Measurements from ENCODE around the gene BRCA2.

The BRCA2 gene

GRCh38 chr13:32446220-32446619, 130.9 kb downstream of the BRCA2 start:
- H3K4me3 ChIP-seq (ENCODE audit: low read depth, low read length): no peak overlapping the region
- TF ChIP-seq CTCF (IDR thresholded peaks at IDR 0.05; ENCODE audit: low read depth, low read length): no peak

GRCh38 chr13:32446773-32447465, 131.6 kb downstream of the BRCA2 start:
- no peak for TF ChIP-seq CTCF (IDR thresholded peaks at IDR 0.05; ENCODE audit: low read depth, low read length)

GRCh38 chr13:32447894-32448623, 132.8 kb downstream of the BRCA2 start:
- TF ChIP-seq CTCF (IDR thresholded peaks at IDR 0.05; ENCODE audit: low read depth, low read length): no peak
- no peak overlapping the region for H3K4me3 ChIP-seq (ENCODE audit: low read depth, low read length)

More at GRCh38 chr13:32446773-32447465, 131.6 kb downstream of the BRCA2 start:
- no peak overlapping the region for H3K4me3 ChIP-seq (ENCODE audit: low read depth, low read length)

GRCh38 chr13:32448972-32449371, 133.7 kb downstream of the BRCA2 start:
- no peak overlapping the region for H3K4me3 ChIP-seq (ENCODE audit: low read depth, low read length)
- TF ChIP-seq CTCF (IDR thresholded peaks at IDR 0.05; ENCODE audit: low read depth, low read length): no peak

Data from WI38 (cell line).